Peyer's patch (tissue), 4 donors: ENCODE data around the gene SLC9B1. TPM values are rescaled to one million over a fixed set of nuclear protein-coding genes. Genes with fewer than 3 reads are reported as not detected.

Experiments used
- DNase-seq, 3 donors: peaks; one replicate each; pipeline ENCODE4 v3.0.0-alpha.2; 2017 to 2019
- H3K27ac ChIP-seq, 4 donors: fragments of 200-600 bp; sonication (generic); one replicate each; pipeline ENCODE4 v1.5.1; 2016 to 2019
- H3K27me3 ChIP-seq, 2 donors: fragments of 200-600 bp; sonication (generic); one replicate each; pipeline ENCODE4 v1.5.1; 2019
- H3K36me3 ChIP-seq, 3 donors: fragments of 200-600 bp; sonication (generic); one replicate each; pipeline ENCODE4 v1.5.1; 2016 to 2019
- H3K4me1 ChIP-seq, 4 donors: fragments of 200-600 bp; sonication (generic); one replicate each; pipeline ENCODE4 v1.5.1; 2016 to 2019
- H3K4me3 ChIP-seq, 4 donors: fragments of 200-600 bp; sonication (generic); 1 replicate in 3 of 4; 2 replicates in 1 of 4; pipeline ENCODE4 v1.5.1; 2016 to 2019; ENCODE audit warnings: mild to moderate bottlenecking in 1 of 4
- H3K9me3 ChIP-seq, 4 donors: fragments of 200-600 bp; sonication (generic); one replicate each; pipeline ENCODE4 v1.5.1; 2016 to 2019; ENCODE audit warnings: mild to moderate bottlenecking in 1 of 4
- CTCF ChIP-seq, 6 experiments: fragments of 450-650 bp in 4 of 6; fragments of 200-600 bp in 2 of 6; sonication (generic) in 1 of 6; IDR thresholded peaks; one replicate each; pipeline ENCODE4 v1.5.1; 2017 to 2019; ENCODE audit warnings: antibody characterized with exemption in 6 of 6, mild to moderate bottlenecking in 3 of 6, moderate library complexity in 1 of 6
- POLR2A ChIP-seq, 2 donors: fragments of 450-650 bp; IDR thresholded peaks; one replicate each; pipeline ENCODE4 v1.5.1; 2017; ENCODE audit warnings: antibody characterized with exemption in 2 of 2, mild to moderate bottlenecking in 2 of 2, moderate library complexity in 2 of 2
- total RNA-seq, 4 donors: library from RNA; depleted of rRNA; stranded (reverse); fragments of >200 nt; gene quantifications; one replicate each; pipeline ENCODE4 v1.1.0, GENCODE V29; 2016

The SLC9B1 gene
- total RNA-seq, 4 donors from 2014 or later = 0.40 TPM; not detected in 3

GRCh38 chr4:103018391-103019307, 856 bp downstream of the SLC9B1 start:
- Histone ChIP-seq H3K36me3 (no peaks in the 10 kb centered on the region), H3K27me3 (no peaks in the 10 kb centered on the region), H3K4me1 (peaks cover 0 to 13% (median 2%) of the 10 kb centered on the region in 4 donors), H3K9me3 (no peaks in the 10 kb centered on the region), H3K27ac (peak overlapping the region; percentile 75 to 90 (median 86)), H3K4me3 (peak overlapping the region; percentile 46 to 59 (median 54))
- DNase-seq = no peak
- TF ChIP-seq CTCF (IDR thresholded peaks at IDR 0.05) (no peak), POLR2A (IDR thresholded peaks at IDR 0.05) (no peak)

- H3K27me3 ChIP-seq = no peaks in the 10 kb centered on the region
- no peak for DNase-seq
- H3K4me3 ChIP-seq = no peak overlapping the region
- no peaks in the 10 kb centered on the region for H3K9me3 ChIP-seq
- H3K36me3 ChIP-seq = no peaks in the 10 kb centered on the region
- peak overlapping the region in 3 of 4 donors; percentile 62 to 91 (median 74) for H3K27ac ChIP-seq
- H3K4me1 ChIP-seq = peaks cover 0 to 20% (median 5%) of the 10 kb centered on the region in 4 donors
- TF ChIP-seq POLR2A (IDR thresholded peaks at IDR 0.05) = no peak
These were observed 7.0 kb downstream of the SLC9B1 start for GRCh38 chr4:103012551-103012950.

GRCh38 chr4:103012060-103012459, 7.4 kb downstream of the SLC9B1 start:
- Histone ChIP-seq H3K27me3 (no peaks in the 10 kb centered on the region), H3K36me3 (no peaks in the 10 kb centered on the region), H3K9me3 (no peaks in the 10 kb centered on the region), H3K4me3 (no peak overlapping the region), H3K27ac (peak overlapping the region in 3 of 4 donors; percentile 62 to 91 (median 74)), H3K4me1 (peaks cover 0 to 20% (median 5%) of the 10 kb centered on the region in 4 donors)
- no peak for DNase-seq
- TF ChIP-seq POLR2A (IDR thresholded peaks at IDR 0.05) (no peak), CTCF (IDR thresholded peaks at IDR 0.05) (no peak)

- no peak overlapping the region for H3K4me3 ChIP-seq
- DNase-seq = peak in 2 of 3 donors; percentile 74 to 88
- peak in 2 of 6 experiments; percentile 2 to 11 for TF ChIP-seq CTCF (IDR thresholded peaks at IDR 0.05)
- TF ChIP-seq POLR2A (IDR thresholded peaks at IDR 0.05) = peak in 1 of 2 donors; percentile 42
- no peaks in the 10 kb centered on the region for H3K36me3 ChIP-seq
- peak overlapping the region in 3 of 4 donors; percentile 62 to 91 (median 74) for H3K27ac ChIP-seq
- H3K4me1 ChIP-seq = peaks cover 0 to 20% (median 5%) of the 10 kb centered on the region in 4 donors
- no peaks in the 10 kb centered on the region for H3K27me3 ChIP-seq
- no peaks in the 10 kb centered on the region for H3K9me3 ChIP-seq
These were observed 8.0 kb downstream of the SLC9B1 start for GRCh38 chr4:103011378-103012025.

GRCh38 chr4:103010804-103011203, 8.7 kb downstream of the SLC9B1 start:
- H3K27me3 ChIP-seq = no peaks in the 10 kb centered on the region
- H3K9me3 ChIP-seq = no peaks in the 10 kb centered on the region
- DNase-seq = no peak
- no peak for TF ChIP-seq POLR2A (IDR thresholded peaks at IDR 0.05)
- no peak for TF ChIP-seq CTCF (IDR thresholded peaks at IDR 0.05)
- no peaks in the 10 kb centered on the region for H3K36me3 ChIP-seq
- no peak overlapping the region for H3K4me3 ChIP-seq
- H3K4me1 ChIP-seq = peaks cover 0 to 20% (median 5%) of the 10 kb centered on the region in 4 donors
- peak overlapping the region in 3 of 4 donors; percentile 62 to 91 (median 74) for H3K27ac ChIP-seq
